HG02610 (cell line): ENCODE measurements around the gene LLGL1.

Source experiments
- ATAC-seq: cut with Tn5 transposase; IDR thresholded peaks from one replicate; pipeline ENCODE4 v1.9.1; 2021; ENCODE audit warnings: mild to moderate bottlenecking, moderate library complexity; ENCODE audit not compliant: unreplicated experiment

Gene LLGL1

DNA sequence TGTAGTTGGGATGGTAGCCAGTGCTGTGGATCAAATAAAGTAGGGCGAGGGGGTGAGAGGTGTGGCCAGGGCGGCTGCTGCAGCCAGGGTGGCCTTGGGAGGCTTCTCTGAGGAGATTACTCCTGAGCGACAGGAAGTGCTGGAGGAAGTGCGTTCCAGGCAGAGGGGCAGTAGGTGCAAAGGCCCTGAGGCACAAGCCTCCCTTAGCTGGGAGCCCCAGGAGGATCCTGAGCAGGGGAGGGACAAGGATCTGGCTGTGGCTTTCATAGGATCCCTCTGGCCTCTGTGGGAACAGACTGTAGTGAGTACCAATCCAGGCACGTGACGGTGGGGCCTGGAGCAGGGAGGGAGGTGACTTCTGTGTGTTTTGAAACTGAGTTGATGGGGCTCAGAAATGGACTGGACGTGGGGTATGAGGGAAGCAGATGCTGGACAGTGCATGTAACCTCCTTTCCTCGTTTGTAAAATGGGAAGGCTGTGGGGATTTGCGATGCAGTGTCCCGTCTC lies 2.8 kb downstream of the LLGL1 start:
- ATAC-seq, result no peak

GRCh38 chr17:18229254-18229653 lies 3.8 kb downstream of the LLGL1 start:
- no peak for ATAC-seq

- ATAC-seq, result no peak
Measured at GRCh38 chr17:18229771-18230170, 4.3 kb downstream of the LLGL1 start.

GRCh38 chr17:18230288-18231141 lies 5.1 kb downstream of the LLGL1 start:
- no peak for ATAC-seq

DNA sequence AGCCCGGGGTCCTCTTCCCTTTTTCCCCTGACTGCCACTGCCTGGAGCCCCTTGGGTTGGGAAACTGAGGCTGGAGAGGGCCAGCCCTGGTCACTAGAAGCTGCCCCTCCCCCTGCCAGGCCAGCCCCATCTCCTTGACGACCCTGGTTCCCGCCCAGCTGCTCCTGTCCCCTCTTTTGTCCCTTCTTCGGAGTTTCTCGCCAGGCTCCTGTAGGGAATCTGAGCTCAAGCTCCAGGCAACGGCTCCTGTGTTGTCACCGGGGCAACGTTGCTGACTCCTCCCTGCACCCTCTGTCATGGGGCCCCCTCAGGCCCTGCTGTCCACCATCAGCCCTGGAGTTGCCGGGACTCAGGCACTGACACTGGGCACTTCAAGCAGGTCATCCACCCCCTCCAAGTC lies 5.7 kb downstream of the LLGL1 start:
- no peak for ATAC-seq

DNA sequence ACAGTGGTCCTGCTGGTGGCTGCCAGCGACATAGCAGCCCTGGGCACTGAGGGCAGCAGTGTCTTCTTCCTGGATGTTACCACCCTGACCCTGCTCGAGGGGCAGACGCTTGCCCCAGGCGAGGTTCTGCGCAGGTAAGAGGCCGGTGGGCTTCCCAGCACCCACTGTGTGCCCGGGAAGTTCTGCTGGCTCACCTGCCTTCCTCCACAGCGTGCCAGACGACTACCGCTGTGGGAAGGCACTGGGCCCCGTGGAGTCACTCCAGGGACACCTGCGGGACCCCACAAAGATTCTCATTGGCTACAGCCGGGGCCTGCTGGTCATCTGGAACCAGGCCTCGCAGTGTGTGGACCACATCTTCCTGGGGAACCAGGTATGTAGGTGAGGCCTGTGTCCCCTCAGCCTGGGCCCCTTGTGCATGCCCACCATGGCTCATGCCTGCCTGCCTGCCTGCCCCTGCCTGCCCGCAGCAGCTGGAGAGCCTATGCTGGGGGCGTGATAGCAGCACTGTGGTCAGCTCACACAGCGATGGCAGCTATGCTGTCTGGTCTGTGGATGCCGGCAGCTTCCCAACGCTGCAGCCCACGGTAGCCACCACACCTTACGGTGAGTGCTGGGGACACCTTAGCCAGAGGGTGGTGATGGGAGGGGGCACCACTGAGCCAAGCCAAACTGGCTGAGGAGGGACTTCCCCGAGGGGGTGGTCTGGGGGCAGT lies 8.5 kb downstream of the LLGL1 start:
- ATAC-seq, result no peak

DNA sequence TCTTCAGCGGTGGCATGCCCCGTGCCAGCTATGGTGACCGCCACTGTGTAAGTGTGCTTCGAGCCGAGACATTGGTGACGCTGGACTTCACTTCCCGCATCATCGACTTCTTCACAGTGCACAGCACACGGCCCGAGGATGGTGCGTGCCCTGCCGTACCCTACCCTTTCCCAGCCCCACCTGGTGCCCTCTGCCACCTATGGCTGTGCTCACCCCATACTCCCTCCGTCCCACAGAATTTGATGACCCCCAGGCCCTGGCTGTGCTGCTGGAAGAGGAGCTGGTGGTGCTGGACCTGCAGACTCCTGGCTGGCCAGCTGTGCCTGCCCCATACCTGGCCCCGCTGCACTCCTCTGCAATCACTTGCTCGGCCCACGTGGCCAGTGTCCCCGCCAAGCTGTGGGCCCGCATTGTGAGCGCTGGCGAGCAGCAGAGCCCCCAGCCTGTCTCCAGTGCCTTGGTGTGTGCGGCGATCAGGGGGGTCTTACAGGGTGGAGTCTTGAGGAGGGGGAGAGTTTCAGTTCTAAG lies 9.5 kb downstream of the LLGL1 start:
- ATAC-seq, result no peak

- ATAC-seq, result no peak
Measured at GRCh38 chr17:18235743-18236256, 10.4 kb downstream of the LLGL1 start.

DNA sequence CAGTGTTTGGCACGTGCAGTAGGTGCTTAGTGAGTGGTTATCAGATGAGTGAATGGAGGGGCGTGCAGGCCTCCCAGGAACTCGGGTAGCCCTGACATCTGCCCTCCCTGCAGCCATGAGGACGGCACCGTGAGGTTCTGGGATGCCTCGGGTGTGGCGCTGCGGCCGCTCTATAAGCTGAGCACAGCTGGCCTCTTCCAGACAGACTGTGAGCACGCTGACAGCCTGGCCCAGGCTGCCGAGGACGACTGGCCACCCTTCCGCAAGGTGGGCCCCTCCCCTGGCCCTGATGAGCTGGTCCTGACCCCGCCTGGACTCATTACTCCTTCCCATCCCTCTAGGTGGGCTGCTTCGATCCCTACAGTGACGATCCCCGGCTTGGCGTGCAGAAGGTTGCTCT lies 11.1 kb downstream of the LLGL1 start:
- ATAC-seq, result no peak

DNA sequence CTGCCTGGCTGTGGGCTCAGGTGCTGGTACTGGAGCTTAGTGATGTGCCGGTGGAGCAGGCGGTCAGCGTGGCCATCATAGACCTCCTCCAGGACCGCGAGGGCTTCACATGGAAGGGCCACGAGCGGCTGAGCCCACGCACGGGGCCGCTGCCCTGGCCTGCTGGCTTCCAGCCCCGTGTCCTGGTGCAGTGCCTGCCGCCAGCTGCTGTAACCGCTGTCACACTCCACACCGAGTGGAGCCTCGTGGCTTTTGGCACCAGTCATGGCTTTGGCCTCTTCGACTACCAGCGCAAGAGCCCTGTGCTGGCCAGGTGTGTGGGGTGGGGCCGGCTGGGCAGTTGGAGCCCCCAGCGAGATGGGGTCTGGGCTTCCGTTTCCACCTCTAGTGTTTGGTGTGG lies 12.0 kb downstream of the LLGL1 start:
- no peak for ATAC-seq

DNA sequence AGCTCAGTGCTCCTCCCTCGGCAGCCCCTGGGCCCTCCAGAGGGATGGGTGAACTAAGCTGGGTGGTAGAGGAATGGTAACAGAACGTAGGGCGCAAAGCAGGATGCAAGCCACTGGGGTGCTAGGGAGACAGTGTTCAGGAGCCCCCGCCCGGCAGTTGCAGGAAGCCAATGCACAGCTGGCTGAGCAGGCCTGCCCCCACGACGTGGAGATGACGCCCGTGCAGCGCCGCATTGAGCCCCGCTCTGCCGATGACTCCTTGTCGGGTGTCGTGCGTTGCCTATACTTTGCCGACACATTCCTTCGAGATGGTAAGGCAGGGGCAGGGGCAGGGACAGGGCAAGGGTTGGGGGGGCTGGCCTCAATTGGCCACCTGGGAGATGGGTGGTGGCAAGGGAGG lies 12.9 kb downstream of the LLGL1 start:
- ATAC-seq, result no peak

DNA sequence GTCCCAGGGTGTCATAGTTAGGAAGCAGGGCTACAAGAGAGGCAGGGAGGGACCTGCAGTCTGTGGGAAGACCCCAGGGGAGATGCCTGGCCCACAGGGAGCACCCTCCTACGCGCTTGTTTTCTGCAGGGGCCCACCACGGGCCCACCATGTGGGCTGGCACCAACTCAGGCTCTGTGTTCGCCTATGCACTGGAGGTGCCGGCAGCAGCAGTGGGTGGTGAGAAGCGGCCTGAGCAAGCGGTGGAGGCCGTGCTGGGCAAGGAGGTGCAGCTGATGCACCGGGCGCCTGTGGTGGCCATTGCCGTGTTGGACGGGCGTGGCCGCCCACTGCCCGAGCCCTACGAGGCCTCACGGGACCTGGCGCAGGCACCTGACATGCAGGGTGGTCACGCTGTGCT lies 15.0 kb downstream of the LLGL1 start:
- no peak for ATAC-seq

- ATAC-seq, result no peak
Measured at GRCh38 chr17:18241229-18241871, 15.9 kb downstream of the LLGL1 start.

GRCh38 chr17:18245038-18245776 lies 19.8 kb downstream of the LLGL1 start:
- ATAC-seq, result no peak

DNA sequence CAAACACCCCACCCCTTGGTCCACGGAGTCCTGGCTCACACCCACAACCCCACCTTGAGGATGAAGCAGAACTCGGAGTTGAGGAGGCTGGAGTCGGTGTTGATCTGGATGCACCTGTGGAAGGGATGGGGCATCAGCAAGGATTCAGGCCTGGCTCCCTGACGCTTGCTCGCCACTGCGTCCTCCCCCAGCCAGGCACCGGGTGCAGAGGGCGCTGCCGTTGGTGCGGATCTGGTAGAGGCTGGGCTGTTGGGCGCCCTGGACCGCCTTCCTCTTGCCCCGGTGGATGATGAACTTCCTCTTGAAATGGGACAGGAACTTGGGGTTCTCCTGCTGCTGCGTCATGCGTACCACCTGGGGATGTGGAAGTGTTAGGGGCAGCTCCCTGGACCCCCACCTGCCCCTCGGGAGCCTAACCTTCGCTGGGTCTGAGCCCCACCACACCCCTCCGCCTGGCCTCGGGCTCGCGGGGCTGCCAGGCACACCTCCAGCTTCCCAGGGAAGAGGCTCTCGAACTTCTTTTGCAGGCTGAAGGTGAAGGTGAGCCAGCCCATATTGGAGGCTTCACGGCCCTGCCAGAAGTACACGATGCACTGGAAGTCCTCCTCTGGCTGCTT lies 20.8 kb downstream of the LLGL1 start:
- ATAC-seq, result no peak

- no peak for ATAC-seq
Measured at GRCh38 chr17:18246880-18247612, 21.6 kb downstream of the LLGL1 start.

DNA sequence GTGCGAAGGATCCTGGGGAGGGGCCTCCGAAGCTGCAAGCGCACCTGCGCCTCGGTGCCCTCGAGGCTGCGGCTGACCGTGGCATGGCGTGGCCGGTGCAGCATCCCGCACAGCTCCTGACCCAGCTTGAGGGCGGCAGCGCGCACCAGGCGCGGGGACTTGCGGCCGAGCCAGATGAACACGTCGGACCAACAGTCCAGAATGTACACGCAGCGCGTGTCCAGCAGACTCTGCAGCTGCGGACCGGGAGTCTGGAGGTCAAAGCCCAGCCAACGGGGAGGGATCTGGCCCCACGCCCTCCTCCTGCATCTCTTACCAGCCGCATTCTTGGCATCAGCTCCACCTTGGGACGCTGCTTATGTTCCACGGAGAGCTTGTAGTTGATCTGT lies 22.2 kb downstream of the LLGL1 start:
- ATAC-seq, result no peak

DNA sequence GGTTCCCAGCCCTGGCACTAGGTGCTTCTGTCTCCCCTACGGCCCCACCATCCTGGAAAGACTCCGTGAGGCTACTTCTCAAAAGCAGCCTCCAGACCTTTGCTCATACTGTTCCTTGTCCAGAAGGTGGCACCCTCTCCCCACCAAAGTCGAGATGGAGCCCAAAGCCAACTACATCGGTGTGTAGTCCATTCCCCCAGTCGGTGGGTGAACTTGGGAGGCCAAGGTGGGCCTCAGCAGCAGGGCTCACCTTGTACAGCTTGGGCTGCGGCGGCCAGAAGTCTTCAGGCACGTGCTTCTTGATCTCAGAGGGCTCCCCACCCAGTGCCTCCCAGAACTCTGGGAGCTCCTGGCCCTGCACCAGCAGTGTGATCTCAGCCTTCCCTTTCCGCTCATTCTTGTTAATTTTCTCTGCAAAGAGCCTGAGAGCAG lies 22.9 kb downstream of the LLGL1 start:
- no peak for ATAC-seq

GRCh38 chr17:18248811-18249210 lies 23.4 kb downstream of the LLGL1 start:
- ATAC-seq, result no peak
